ENCODE measurements around the gene SERAC1. TPM values are rescaled to one million over a fixed set of nuclear protein-coding genes. Genes with fewer than 3 reads are reported as not detected.

SERAC1 gene
- polyA plus RNA-seq, 3 donors, result 4.3 to 5.1 (median 4.4) TPM

DNA sequence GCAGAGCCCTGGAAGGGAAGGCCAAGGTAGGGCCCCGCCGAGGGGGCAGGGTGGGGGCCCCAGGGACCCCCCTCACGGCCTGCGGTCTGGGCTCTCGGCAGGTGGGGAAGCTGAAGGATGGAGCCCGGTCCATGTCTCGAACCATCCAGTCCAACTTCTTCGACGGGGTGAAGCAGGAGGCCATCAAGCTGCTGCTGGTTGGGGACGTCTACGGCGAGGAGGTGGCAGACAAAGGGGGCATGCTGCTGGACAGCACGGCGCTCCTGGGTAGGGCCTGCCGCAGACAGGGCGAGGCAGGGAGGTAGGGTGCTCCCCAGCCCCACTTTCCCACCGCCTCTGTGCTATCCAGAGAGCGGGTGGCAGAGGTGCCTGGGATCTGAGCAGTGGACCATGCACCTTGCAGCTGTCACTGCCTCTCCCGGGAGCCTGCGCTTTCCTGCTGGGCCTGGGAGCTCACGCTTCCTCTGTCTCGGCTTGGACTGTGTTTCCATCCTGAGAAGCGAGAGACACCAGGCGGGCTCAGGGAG lies 103.3 kb downstream of the SERAC1 start:
- peaks cover 20% of the 10 kb centered on the region for H3K4me1 Mint-ChIP-seq
- peaks cover 0 to 2% (median 0%) of the 10 kb centered on the region in 3 donors for H3K27me3 Mint-ChIP-seq (ENCODE audit: low read depth in 3 of 3)
- peaks cover 0 to 9% (median 4%) of the 10 kb centered on the region in 7 donors for H3K9me3 Mint-ChIP-seq
- peaks cover 24 to 29% of the 10 kb centered on the region in 2 donors for H3K4me1 ChIP-seq (ENCODE audit: control insufficient read depth in 1 of 2, insufficient read depth in 2 of 2, low read length in 2 of 2)
- no peaks in the 10 kb centered on the region for H3K36me3 ChIP-seq (replicated peaks in 1 of 2; ENCODE audit: control insufficient read depth in 1 of 2, insufficient read depth in 2 of 2, low read length in 2 of 2)
- H3K4me2 ChIP-seq (replicated peaks; ENCODE audit: extremely low read depth, low read length, poor library complexity, severe bottlenecking), result no peak overlapping the region
- peaks cover 0 to 2% of the 10 kb centered on the region in 2 donors for H3K9me3 ChIP-seq (replicated peaks in 1 of 2; ENCODE audit: control insufficient read depth in 1 of 2, insufficient read depth in 1 of 2, low read length in 2 of 2)
- no peaks in the 10 kb centered on the region for H4K20me1 ChIP-seq (ENCODE audit: insufficient read depth, low read length)
- intact Hi-C loops (cut with micrococcal nuclease), result no loop called here
- H3K9ac ChIP-seq (ENCODE audit: insufficient read depth, low read length, poor library complexity, severe bottlenecking), result no peak overlapping the region
- no peak for DNase-seq
- peaks cover 0 to 9% of the 10 kb centered on the region in 2 donors for H3K36me3 Mint-ChIP-seq
- 94% methylated on average over 23 of the region's 24 CpGs for WGBS (ENCODE audit: insufficient coverage)
- TF ChIP-seq, protein P1, sequence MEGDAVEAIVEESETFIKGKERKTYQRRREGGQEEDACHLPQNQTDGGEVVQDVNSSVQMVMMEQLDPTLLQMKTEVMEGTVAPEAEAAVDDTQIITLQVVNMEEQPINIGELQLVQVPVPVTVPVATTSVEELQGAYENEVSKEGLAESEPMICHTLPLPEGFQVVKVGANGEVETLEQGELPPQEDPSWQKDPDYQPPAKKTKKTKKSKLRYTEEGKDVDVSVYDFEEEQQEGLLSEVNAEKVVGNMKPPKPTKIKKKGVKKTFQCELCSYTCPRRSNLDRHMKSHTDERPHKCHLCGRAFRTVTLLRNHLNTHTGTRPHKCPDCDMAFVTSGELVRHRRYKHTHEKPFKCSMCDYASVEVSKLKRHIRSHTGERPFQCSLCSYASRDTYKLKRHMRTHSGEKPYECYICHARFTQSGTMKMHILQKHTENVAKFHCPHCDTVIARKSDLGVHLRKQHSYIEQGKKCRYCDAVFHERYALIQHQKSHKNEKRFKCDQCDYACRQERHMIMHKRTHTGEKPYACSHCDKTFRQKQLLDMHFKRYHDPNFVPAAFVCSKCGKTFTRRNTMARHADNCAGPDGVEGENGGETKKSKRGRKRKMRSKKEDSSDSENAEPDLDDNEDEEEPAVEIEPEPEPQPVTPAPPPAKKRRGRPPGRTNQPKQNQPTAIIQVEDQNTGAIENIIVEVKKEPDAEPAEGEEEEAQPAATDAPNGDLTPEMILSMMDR (IDR thresholded peaks at IDR 0.05), result no peak
- no peaks in the 10 kb centered on the region for H3K27me3 ChIP-seq (ENCODE audit: control insufficient read depth in 2 of 2, insufficient read depth in 2 of 2, low read length in 2 of 2)
- no peak overlapping the region for H3K4me3 ChIP-seq (replicated peaks in 1 of 3; ENCODE audit: low read depth in 2 of 3, low read length in 3 of 3)
- peak overlapping the region in 1 of 7 donors; percentile 77 for H3K27ac Mint-ChIP-seq
- no peak overlapping the region for H3K4me3 Mint-ChIP-seq
- no peaks in the 10 kb centered on the region for H3K79me2 ChIP-seq (ENCODE audit: insufficient read depth, low read length)
- no peak overlapping the region for H2AFZ ChIP-seq (ENCODE audit: insufficient read depth, low read depth, low read length, poor library complexity, severe bottlenecking)
- no peak overlapping the region for H3K27ac ChIP-seq (ENCODE audit: low read depth in 1 of 2, low read length in 2 of 2)

DNA sequence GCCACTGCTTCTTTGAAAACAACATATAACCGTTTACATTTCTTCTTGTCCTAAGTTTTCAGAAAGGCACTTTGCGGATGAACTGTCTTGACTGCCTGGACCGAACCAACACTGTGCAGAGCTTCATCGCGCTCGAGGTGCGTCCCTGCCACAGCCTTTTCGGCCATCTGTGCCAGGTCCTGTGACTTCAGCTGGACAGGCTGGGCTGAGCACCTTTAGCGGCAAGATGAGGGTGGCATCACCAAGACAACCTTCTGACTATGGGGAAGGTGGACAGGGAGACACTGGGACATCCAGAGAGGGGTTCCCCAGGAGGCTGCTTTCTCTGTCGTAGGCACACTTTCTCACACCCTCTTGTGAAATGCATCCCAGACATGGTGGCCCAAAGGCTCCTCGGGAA lies 104.3 kb downstream of the SERAC1 start:
- Mint-ChIP-seq H3K27me3 (ENCODE audit: low read depth in 3 of 3) (peaks cover 0 to 2% (median 0%) of the 10 kb centered on the region in 3 donors), H3K4me1 (peaks cover 18% of the 10 kb centered on the region), H3K9me3 (peaks cover 0 to 9% (median 4%) of the 10 kb centered on the region in 7 donors), H3K36me3 (peaks cover 0 to 9% of the 10 kb centered on the region in 2 donors), H3K4me3 (no peak overlapping the region), H3K27ac (no peak overlapping the region)
- intact Hi-C loops (cut with micrococcal nuclease), result no loop called here
- Histone ChIP-seq H3K36me3 (replicated peaks in 1 of 2; ENCODE audit: control insufficient read depth in 1 of 2, insufficient read depth in 2 of 2, low read length in 2 of 2) (no peaks in the 10 kb centered on the region), H3K4me1 (ENCODE audit: control insufficient read depth in 1 of 2, insufficient read depth in 2 of 2, low read length in 2 of 2) (peaks cover 28 to 31% of the 10 kb centered on the region in 2 donors), H4K20me1 (ENCODE audit: insufficient read depth, low read length) (no peaks in the 10 kb centered on the region), H3K27me3 (ENCODE audit: control insufficient read depth in 2 of 2, insufficient read depth in 2 of 2, low read length in 2 of 2) (no peaks in the 10 kb centered on the region), H3K27ac (ENCODE audit: low read depth in 1 of 2, low read length in 2 of 2) (no peak overlapping the region), H3K4me3 (replicated peaks in 1 of 3; ENCODE audit: low read depth in 2 of 3, low read length in 3 of 3) (no peak overlapping the region), H2AFZ (ENCODE audit: insufficient read depth, low read depth, low read length, poor library complexity, severe bottlenecking) (no peak overlapping the region), H3K79me2 (ENCODE audit: insufficient read depth, low read length) (no peaks in the 10 kb centered on the region), H3K4me2 (replicated peaks; ENCODE audit: extremely low read depth, low read length, poor library complexity, severe bottlenecking) (no peak overlapping the region), H3K9me3 (replicated peaks in 1 of 2; ENCODE audit: control insufficient read depth in 1 of 2, insufficient read depth in 1 of 2, low read length in 2 of 2) (peaks cover 0 to 2% of the 10 kb centered on the region in 2 donors), H3K9ac (ENCODE audit: insufficient read depth, low read length, poor library complexity, severe bottlenecking) (no peak overlapping the region)
- no peak for DNase-seq
- TF ChIP-seq, protein P1 (IDR thresholded peaks at IDR 0.05), result no peak
- 100% methylated on average over 3 of the region's 11 CpGs for WGBS (ENCODE audit: insufficient coverage)

Measured in CD14-positive monocyte (primary cell).